22Rv1 (cell line): ENCODE results near the gene VPS41.

ENCODE experiments used
- H3K27ac ChIP-seq: fragments of 450-650 bp; 2 replicates; pipeline ENCODE4 v1.5.1; 2017
- ZFX ChIP-seq: fragments of 450-650 bp; IDR thresholded peaks from 2 replicates; pipeline ENCODE4 v1.6.1; 2017; ENCODE audit warnings: antibody characterized with exemption, borderline replicate concordance
- TF ChIP-seq, protein P1 (sequence below): fragments of 450-650 bp; IDR thresholded peaks from 2 replicates; pipeline ENCODE4 v1.5.1; 2017; ENCODE audit warnings: mild to moderate bottlenecking

VPS41 gene

DNA sequence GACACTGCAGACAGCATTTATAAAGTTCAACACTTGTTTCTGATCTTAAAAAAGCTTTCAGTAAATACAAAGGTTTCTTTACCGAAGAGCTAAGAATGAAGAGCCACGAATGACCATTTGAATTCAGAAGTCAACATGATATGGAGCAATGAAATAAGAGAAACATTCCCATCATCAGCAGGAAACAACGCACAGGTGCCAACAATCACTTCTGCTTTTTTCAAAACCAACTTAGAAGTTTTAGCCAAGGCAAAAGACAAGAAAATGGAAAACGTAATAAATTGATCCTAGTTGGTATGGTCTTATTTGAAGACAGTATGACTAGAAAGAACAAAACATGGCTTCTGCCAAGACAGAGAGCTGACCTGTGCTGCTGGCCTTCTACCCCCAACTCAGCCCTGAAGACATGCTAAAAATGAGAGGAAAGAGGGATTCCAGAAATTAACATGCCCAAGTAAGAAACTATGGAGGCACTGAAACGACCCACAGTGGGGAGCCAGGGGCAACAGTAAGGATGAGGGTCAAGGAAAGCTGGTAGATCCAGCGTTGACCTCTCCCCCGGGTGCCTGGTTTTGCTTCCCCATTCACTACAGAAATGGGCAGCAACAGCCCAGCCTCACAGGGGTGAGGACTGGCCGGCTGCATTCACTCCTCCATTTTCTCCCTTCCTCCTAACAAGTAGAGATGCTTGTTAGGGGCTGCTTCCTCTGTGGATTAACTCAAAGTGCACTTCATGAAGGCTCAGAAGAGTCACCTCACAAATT, 30.1 kb downstream of the VPS41 start:
- TF ChIP-seq ZFX = no peak
- TF ChIP-seq, protein P1, sequence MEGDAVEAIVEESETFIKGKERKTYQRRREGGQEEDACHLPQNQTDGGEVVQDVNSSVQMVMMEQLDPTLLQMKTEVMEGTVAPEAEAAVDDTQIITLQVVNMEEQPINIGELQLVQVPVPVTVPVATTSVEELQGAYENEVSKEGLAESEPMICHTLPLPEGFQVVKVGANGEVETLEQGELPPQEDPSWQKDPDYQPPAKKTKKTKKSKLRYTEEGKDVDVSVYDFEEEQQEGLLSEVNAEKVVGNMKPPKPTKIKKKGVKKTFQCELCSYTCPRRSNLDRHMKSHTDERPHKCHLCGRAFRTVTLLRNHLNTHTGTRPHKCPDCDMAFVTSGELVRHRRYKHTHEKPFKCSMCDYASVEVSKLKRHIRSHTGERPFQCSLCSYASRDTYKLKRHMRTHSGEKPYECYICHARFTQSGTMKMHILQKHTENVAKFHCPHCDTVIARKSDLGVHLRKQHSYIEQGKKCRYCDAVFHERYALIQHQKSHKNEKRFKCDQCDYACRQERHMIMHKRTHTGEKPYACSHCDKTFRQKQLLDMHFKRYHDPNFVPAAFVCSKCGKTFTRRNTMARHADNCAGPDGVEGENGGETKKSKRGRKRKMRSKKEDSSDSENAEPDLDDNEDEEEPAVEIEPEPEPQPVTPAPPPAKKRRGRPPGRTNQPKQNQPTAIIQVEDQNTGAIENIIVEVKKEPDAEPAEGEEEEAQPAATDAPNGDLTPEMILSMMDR = no peak
- H3K27ac ChIP-seq = no peak overlapping the region

DNA sequence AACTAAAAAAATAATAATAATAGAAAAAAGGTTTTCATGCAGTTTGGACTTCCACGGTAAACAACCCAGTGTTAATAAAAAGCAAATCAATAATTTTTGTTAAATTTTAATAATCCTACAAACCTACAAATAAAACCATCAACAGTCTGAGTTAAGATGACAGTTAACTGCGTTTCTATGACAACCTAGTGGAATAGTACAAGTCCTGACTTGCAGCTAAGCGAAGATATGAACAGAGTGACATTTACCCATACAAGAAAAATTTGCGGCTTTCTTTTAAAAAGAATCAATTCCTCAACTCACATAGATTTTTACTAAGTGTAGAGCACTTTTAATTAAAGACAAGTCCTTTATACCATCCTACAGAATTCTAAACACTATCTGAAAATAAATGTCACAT, 35.6 kb downstream of the VPS41 start:
- H3K27ac ChIP-seq = no peak overlapping the region

DNA sequence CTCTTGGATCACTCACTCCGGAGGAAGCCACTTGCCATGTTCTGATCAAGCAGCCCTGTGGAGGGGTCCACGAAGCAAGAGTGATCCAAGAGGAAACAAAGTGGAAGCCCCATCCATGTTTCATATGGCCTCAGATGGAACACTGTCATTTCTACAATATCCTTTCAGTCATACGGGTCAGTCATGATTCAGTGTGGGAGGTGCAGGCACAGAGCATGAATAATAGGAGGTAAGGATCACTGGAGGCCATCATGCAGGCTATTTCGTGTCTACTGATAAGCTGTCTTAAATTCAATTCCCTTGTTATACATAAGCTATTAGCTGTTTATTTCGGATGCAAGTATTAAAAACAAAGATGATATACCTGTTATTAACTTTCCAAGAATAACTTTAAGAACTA, 36.8 kb downstream of the VPS41 start:
- TF ChIP-seq, protein P1 = no peak
- TF ChIP-seq ZFX = no peak
- H3K27ac ChIP-seq = no peak overlapping the region

More for the DNA sequence above, 35.6 kb downstream of the VPS41 start:
- no peak for TF ChIP-seq ZFX
- TF ChIP-seq, protein P1 = no peak

DNA sequence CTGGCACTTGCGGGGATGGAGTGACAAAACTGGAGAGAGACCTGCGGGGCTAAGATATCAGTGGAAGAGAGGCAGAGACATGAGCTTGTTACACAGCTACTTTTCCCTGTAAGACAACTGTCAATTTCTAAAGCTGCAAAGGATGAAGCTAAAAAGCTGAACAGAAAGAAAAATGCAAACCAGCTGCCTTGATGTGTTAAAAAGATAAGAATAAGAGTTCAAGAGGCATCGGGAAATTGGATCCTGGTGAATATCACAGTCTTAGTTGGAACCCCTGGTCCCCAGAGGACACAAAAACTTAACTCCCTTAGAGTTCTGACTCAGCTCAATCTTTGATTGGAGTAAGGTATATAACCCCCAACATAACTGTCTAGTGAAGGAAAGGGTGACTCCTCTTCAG, 38.8 kb downstream of the VPS41 start:
- no peak for TF ChIP-seq ZFX
- TF ChIP-seq, protein P1 = no peak
- no peak overlapping the region for H3K27ac ChIP-seq

DNA sequence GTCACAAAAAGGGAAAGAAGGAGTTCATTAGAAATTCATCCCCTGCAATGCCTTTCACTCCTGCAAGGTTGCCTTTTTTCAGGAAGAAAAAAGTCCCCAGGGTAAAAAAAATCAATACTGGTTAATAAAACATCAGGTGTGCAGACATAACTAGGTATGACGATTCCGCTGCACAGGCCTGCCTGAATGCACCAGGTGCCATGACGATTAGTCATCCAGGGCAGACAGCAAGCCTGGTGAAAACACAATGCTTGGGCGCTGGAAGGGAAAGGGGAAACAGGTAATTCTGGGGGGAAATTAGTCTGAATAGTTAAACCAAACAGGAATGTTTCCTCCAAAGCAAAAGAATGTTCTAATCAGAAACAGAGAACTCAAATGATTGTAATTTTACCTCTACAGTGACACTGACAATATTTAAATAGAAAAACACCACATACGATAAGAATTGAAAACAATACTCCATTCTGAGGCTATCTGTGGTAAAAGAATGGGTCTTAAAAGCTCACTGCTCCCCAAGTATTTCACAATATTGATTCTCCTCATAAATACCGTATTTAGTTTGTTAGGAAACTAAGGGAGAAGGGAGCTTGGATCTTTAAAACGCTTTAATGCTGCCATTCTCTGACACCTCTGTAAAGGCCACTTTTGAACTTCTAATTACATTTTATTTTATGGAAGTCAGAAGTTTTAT, 45.2 kb downstream of the VPS41 start:
- H3K27ac ChIP-seq = no peak overlapping the region
- TF ChIP-seq, protein P1 = no peak
- no peak for TF ChIP-seq ZFX

DNA sequence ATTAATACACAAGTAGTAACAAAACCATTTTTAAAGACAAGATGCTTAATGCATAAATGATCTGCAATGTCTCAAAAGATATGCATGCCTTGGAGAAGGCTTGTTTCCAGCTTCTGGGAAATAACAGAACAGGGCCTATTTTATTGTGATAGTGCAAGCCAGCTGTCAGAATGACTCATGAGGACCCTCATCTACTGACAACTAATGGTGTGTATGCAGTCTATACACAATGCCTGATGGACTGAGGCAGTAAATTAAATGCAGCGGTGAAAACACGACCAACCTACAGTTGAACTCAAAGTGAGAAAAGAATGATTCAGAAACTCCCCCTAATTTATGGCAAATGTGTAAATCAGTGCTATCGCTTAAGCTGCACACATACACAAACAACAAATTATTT, 46.3 kb downstream of the VPS41 start:
- TF ChIP-seq, protein P1 = no peak
- no peak for TF ChIP-seq ZFX

DNA sequence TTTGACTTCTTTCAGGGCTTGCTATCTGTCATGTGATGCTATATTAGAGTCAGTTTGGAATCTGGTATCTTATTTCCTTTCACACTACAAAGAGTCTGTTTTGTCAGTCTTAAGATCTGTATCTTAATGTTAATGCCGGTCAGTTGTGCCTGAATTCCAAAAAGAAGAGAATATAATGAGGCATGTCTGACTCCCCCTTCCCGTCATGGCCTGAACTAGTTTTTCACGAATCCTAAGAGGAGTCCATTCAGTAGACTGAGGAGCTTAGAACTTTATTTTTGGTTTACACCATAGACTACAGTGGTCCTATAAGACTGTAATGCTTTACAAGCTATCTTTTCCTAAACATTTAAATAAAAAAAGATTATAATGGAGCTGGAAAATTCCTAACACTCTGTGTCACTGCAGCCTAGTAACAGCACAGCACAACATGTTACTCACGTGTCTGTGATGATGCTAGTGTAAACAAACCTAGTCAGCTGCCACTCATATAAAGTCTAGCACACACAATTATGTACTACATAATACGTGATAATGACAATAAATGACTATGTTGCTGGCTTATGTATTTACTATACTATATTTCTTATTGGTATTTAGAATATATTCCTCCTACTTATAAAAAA, 50.6 kb downstream of the VPS41 start:
- H3K27ac ChIP-seq = no peak overlapping the region
- TF ChIP-seq, protein P1 = no peak
- no peak for TF ChIP-seq ZFX

More for the DNA sequence above, 46.3 kb downstream of the VPS41 start:
- H3K27ac ChIP-seq = no peak overlapping the region
